ENCODE measurements around the gene LHX4. TPM values are rescaled to one million over a fixed set of nuclear protein-coding genes. Genes with fewer than 3 reads are reported as not detected.

Gene LHX4
- total RNA-seq, 1 donor from 2014 or later: not detected

GRCh38 chr1:180198196-180198595 is 31.9 kb upstream of the LHX4 start:
- no peak for DNase-seq

- DNase-seq: no peak
Measured at GRCh38 chr1:180198611-180199010, 31.5 kb upstream of the LHX4 start.

- no peak for DNase-seq
Measured at GRCh38 chr1:180199018-180199417, 31.0 kb upstream of the LHX4 start.

DNA sequence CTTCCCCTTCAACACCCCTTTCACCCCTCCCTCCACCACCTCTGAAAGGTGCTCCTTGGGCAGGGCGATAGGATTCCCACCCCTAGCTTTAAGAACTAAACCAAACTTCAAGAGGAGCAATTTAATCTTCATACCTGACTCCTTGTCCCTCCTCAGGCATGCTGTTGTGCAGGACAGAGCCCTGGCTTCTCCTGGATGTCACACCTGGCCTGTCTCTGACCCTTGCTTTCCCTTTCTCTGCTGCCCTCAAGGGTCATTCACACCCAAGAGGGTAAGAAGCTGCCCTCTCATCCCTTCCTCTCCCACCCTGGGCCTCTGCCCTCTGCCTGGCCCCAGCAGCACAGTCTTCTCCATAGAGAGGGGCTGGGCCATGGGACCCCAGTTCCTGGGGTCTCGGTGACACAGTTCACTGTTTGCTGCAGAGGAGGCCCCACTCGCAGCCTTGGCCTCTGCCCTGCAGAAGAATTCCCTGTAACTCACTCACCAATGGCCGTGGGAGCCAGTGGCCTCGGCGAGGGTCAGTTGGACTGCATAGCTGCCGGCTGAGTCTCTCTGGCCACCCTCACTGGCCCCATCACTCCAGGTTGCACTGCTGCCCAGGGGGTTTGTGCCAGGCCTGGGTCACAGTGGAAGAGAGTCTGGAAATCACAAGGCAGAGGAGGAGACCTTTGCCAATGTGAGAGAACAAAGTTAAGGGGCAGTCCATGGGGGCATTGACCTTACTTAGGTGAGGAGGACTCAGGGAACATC is 28.4 kb upstream of the LHX4 start:
- no peak for DNase-seq

DNA sequence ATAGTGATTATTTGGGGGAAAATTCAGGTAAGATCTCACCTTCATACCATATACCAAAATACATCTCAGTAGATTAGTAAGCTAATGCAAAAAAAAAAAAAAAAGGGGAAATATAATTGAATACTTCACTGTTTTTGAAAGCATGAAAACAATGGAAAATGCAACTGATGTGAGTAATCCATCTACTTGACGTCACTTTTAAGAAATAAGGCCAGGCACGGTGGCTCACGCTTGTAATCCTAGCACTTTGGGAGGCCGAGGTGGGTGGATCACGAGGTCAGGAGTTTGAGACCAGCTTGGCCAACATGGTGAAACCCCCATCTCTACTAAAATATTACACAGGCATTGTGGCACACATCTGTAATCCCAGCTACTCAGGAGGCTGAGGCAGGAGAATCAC is 27.5 kb upstream of the LHX4 start:
- peak; percentile 46 for DNase-seq

DNA sequence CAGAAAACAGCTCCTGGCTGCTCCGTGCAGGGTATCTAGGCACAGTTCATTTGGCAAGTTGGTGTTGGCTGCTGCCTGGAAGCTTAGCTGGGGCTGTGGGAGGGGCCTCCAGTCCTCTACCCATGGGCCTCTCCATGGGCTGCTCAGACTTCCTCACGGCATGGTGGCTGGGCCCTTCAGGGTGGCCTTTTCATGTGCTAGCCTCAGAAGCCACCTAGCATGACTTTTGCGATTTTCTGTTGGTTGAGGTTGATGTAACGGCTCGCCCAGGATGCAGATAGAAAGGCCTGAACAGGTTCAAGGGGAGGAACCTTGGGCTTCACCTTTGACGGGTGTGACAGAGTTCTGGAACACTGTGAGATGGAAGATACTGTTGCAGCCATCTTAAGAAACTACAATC is 25.8 kb upstream of the LHX4 start:
- DNase-seq: no peak

GRCh38 chr1:180206581-180206980 is 23.5 kb upstream of the LHX4 start:
- no peak for DNase-seq

- no peak for DNase-seq
Measured at GRCh38 chr1:180208264-180208663, 21.8 kb upstream of the LHX4 start.

GRCh38 chr1:180210008-180210620 is 19.9 kb upstream of the LHX4 start:
- no peak for DNase-seq

- no peak for DNase-seq
Measured at GRCh38 chr1:180211156-180211859, 18.8 kb upstream of the LHX4 start.

GRCh38 chr1:180211860-180212229 is 18.2 kb upstream of the LHX4 start:
- no peak for DNase-seq

- DNase-seq: peak; percentile 46
Measured at GRCh38 chr1:180213401-180214170, 16.5 kb upstream of the LHX4 start.

- DNase-seq: no peak
Measured at GRCh38 chr1:180215856-180216625, 14.0 kb upstream of the LHX4 start.

DNA sequence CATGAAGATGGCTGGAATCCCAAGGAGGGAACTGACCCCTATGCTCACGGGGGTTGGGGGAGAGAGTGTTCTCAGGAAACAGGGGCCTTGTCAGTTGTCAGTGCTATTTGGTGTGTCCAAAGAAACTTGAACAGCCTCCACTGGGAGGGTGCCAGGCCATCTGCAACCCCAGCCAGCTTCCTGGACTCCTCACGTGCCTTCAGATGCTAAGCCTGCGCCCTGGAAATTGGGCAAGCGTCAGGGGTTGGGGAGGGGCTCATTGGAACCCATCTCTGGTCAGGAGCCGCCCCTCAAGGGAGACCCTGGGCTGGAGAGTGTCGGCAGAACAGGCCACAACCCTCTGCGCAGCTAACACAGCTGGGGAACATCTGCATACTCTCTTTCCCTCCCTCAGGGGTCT is 13.1 kb upstream of the LHX4 start:
- no peak for DNase-seq

GRCh38 chr1:180218806-180219765 is 11.0 kb upstream of the LHX4 start:
- no peak for DNase-seq

GRCh38 chr1:180219776-180220175 is 10.3 kb upstream of the LHX4 start:
- no peak for DNase-seq

- no peak for DNase-seq
Measured at GRCh38 chr1:180221462-180221861, 8.6 kb upstream of the LHX4 start.

DNA sequence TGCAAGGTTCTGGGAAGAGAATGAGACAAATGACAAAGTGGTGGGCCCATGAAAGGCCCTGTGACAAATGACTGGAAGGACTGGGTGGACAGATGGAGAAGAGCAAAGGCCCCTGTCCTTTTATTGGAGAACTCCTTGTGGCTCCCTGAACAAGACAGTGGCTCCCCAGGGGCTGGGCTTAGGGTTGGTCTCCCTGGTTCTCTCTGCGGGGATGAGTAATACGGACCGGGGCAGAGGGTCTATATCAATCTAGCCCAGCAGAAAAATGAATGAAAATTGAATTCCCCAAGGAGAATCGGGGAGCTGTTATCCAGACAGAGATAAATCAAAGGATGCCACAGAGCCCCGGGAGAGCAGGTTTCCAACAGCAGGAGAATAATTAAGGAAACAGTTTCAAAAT is 5.2 kb upstream of the LHX4 start:
- DNase-seq: no peak

- no peak for DNase-seq
Measured at GRCh38 chr1:180225403-180225802, 4.7 kb upstream of the LHX4 start.

- no peak for DNase-seq
Measured at GRCh38 chr1:180227861-180228647, 2.0 kb upstream of the LHX4 start.
